Right kidney (tissue), 1 donor: ENCODE results near the gene MPPED1.

Experiments
- DNase-seq: peaks from one replicate; pipeline ENCODE4 v3.0.0-alpha.2; 2016

Gene MPPED1

DNA sequence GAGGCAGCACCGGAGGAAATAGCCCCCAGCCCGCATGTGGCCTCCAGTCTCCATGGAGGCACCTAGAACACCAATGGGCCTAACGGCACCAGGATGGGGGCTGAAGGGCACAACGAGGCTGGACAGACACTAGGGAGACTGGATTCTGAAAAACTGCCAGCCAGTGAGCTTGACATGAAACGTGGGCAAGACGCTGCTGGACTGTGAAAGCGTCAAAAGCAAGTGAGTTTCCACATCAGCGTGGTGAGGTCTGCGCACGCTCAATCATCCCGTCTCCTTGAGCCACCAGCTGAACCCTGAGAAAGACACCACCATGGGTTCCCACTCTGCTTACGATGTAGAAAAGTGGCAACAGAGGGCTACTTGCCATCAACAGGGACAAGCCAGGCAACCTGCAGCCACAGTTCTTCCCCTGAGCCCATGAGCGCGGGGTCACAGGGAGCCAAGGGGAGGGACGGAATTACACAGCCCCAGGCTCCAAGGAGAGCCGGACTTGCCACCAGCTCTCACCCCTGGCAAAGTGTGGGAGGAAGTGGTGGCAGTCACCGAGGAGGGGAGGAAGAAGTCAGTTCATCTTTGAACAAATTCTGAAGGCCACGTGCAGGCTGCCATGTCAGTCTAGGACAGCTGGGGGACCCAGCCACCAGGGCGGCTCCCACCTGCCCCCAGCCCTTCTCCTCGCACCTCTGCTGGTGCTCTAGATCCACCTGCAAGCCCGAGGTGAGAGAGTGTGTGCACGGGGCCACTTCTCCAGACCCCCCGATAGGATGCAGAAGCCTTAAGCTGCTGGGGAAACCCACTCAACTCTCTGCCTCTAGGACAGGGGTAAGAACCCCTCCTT, 131.1 kb downstream of the MPPED1 start:
- DNase-seq, result no peak

GRCh38 chr22:43543522-43544288, 131.9 kb downstream of the MPPED1 start:
- DNase-seq, result no peak

GRCh38 chr22:43544289-43544673, 132.5 kb downstream of the MPPED1 start:
- DNase-seq, result no peak

DNA sequence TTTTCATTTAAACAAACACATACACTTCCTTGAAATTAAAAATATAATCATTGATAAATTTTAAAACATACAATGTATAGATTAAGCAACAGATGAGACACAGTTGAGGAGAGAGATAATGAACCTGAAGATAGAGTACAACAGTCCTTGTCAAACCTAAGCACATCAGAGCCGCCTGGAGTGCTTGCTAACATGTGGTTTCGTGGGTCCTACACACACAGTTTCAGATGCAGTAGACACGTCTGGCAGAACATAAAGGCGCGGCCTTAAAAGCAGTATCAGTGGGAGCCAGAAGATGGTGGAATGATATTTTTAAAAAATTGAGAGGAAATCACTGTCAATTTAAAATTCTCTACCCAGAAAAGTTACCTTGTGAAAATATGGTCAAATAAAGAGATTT, 134.4 kb downstream of the MPPED1 start:
- DNase-seq, result no peak

DNA sequence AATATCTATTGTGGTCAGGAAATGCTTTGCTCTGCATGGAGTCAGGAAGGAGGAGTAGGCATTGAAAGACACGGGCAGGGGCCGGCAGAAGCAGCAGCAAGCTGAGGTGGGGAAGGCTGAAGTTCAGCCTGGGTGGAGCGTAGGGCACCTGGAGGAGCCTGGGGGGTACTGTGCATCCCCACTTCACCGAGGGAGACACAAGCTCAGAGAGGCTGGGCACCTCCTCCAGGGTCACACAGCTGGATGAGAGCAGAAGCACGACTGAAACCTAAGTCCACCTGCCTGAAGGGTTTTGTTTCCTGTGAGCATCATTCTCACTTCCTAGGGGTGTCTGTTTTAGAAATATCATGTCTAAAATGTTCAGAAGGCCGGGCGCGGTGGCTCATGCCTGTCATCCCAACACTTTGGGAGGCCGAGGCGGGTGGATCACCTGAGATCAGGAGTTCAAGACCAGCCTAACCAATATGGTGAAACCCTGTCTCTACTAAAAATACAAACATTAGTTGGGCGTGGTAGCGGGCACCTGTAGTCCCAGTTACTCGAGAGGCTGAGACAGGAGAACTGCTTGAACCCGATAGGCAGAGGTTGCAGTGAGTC, 138.3 kb downstream of the MPPED1 start:
- no peak for DNase-seq

DNA sequence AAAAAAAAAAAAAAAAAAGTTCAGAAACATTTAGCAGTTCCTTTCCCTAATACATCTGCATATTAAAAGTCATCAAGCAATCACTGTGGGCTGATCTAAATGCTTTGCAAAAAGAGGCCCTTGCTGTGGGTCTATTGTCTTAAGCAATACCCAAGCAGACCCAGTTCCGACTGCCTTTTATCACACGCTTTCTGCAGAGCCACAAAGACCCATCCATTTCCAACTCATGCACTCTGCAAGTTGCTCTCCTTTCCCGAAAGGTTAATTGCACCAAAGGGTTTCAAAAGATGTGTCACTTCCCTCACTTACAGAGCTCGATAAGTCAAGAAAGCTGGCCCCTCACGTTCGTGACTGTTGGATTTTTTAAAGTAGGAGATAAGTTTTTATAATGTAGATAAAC, 138.9 kb downstream of the MPPED1 start:
- DNase-seq, result no peak

GRCh38 chr22:43553451-43554258, 141.8 kb downstream of the MPPED1 start:
- DNase-seq, result no peak

DNA sequence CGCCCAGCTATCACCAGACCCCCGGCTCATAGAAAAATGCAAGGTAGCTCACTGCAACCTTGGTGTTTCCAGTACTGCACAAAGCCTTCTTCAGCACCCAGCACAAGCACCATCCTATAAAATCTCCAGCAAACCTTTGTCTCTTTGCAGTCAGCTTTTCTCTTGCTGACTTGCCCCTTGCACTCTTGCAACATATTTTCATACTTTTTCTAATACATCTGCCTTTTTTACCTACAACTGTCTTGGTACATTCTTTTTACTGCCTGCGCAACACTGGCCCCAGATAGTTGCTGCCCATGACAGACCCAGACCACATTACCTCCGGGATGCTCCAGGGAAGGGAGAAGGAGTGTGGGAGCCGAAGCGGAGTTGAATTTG, 142.4 kb downstream of the MPPED1 start:
- DNase-seq, result no peak

DNA sequence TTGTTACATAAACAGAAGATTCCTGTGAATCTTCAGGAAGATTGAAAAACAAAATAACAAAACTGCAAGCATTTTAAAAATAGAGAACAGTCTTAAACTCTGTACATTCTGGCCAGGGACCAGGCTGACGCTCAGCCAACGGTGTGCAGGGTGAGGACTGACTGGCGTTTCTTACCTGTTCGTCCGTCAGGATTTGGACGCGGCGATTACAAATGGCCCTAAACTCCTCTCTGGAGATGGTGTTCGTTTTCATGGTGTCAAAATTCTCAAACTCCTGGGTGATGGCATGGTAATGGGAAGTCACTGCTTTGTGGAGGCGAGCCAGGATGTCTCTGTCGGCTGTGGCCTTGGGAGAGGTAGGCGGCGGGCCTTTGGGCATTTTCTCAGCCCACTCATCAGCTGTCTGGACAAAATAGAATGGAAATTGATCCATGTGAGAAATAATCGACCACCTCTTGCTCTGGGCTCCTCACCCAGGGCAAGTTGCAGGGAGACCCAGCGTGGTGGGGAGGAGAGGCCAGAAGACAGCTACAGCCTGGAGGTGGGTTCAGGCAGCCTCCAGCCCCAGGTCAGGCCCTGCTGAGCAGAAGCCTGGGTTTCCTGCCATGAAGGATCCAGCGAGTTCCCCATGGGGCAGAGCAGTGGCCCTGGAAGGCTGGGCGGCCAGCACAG, 143.0 kb downstream of the MPPED1 start:
- DNase-seq, result no peak

- DNase-seq, result no peak
These were observed 144.0 kb downstream of the MPPED1 start for GRCh38 chr22:43555561-43556515.
